ENCODE measurements around the gene CPT2.

- TF ChIP-seq CTCF (IDR thresholded peaks at IDR 0.05) (no peak), POLR2A (IDR thresholded peaks at IDR 0.05) (no peak)
These were observed 41.0 kb downstream of the CPT2 start for GRCh38 chr1:53237638-53238037.
